HUES64 (cell line): ENCODE data around the gene CALR3.

ENCODE experiments used
- H3K27ac ChIP-seq: 2 replicates; pipeline ENCODE4 v1.7.0; 2013; ENCODE audit warnings: low read depth, low read length, inconsistent platforms
- H3K27me3 ChIP-seq: 2 replicates; pipeline ENCODE4 v1.6.1; 2013; ENCODE audit warnings: mild to moderate bottlenecking, low read length; ENCODE audit not compliant: insufficient read depth
- H3K36me3 ChIP-seq: 2 replicates; pipeline ENCODE4 v1.6.1; 2013; ENCODE audit warnings: mild to moderate bottlenecking, low read length; ENCODE audit not compliant: insufficient read depth
- H3K4me1 ChIP-seq: 2 replicates; pipeline ENCODE4 v1.6.1; 2013; ENCODE audit warnings: mild to moderate bottlenecking, low read length, moderate library complexity; ENCODE audit not compliant: insufficient read depth
- H3K4me3 ChIP-seq: 2 replicates; pipeline ENCODE4 v1.5.1; 2013; ENCODE audit warnings: mild to moderate bottlenecking, low read length, moderate library complexity
- H3K9ac ChIP-seq: 2 replicates; pipeline ENCODE4 v1.6.1; 2013; ENCODE audit warnings: mild to moderate bottlenecking, low read depth, low read length
- H3K9me3 ChIP-seq: 2 replicates; pipeline ENCODE4 v1.6.1; 2013; ENCODE audit warnings: low read depth, low read length; ENCODE audit not compliant: insufficient read depth
- WGBS: fragments of 150-250, 120-280 bp; methylation state at CpG from one replicate; pipeline ENCODE4 v1.1.7; 2013; ENCODE audit warnings: missing lambda C conversion rate; 5-methylcytosine and 5-hydroxymethylcytosine counted together

CALR3 gene

GRCh38 chr19:16463991-16464575 lies 31.9 kb downstream of the CALR3 start:
- Histone ChIP-seq H3K27ac (no peak overlapping the region), H3K4me1 (peaks cover under 1% of the 10 kb centered on the region; the same call in 1 of the 2 replicates), H3K9ac (no peak overlapping the region), H3K27me3 (no peaks in the 10 kb centered on the region), H3K9me3 (no peaks in the 10 kb centered on the region), H3K4me3 (no peak overlapping the region), H3K36me3 (no peaks in the 10 kb centered on the region; the same call in 1 of the 2 replicates)
- whole genome bisulfite sequencing = 86% methylated on average over 12 of the region's 12 CpGs

GRCh38 chr19:16463341-16463990 lies 32.5 kb downstream of the CALR3 start:
- WGBS = 92% methylated on average over 6 of the region's 6 CpGs
- Histone ChIP-seq H3K4me1 (peaks cover 7% of the 10 kb centered on the region), H3K36me3 (no peaks in the 10 kb centered on the region; the same call in 1 of the 2 replicates), H3K27me3 (no peaks in the 10 kb centered on the region), H3K9ac (no peak overlapping the region), H3K27ac (no peak overlapping the region), H3K4me3 (no peak overlapping the region), H3K9me3 (no peaks in the 10 kb centered on the region)

GRCh38 chr19:16462757-16463250 lies 33.2 kb downstream of the CALR3 start:
- Histone ChIP-seq H3K36me3 (no peaks in the 10 kb centered on the region; the same call in 1 of the 2 replicates), H3K9me3 (no peaks in the 10 kb centered on the region), H3K9ac (no peak overlapping the region; the same call in 1 of the 2 replicates), H3K27me3 (no peaks in the 10 kb centered on the region), H3K27ac (no peak overlapping the region), H3K4me1 (peaks cover 14% of the 10 kb centered on the region), H3K4me3 (no peak overlapping the region)
- 86% methylated on average over 6 of the region's 6 CpGs for WGBS

- no peak overlapping the region for H3K9ac ChIP-seq
- H3K4me3 ChIP-seq = no peak overlapping the region
- H3K36me3 ChIP-seq = no peaks in the 10 kb centered on the region; the same call in 1 of the 2 replicates
- 88% methylated on average over 9 of the region's 9 CpGs for WGBS
- no peaks in the 10 kb centered on the region for H3K9me3 ChIP-seq
- H3K4me1 ChIP-seq = peaks cover 24% of the 10 kb centered on the region
- H3K27ac ChIP-seq = no peak overlapping the region
- H3K27me3 ChIP-seq = no peaks in the 10 kb centered on the region
Measured at GRCh38 chr19:16461630-16462051, 34.3 kb downstream of the CALR3 start.

- WGBS = 96% methylated on average over 8 of the region's 8 CpGs
- H3K4me1 ChIP-seq = peaks cover 26% of the 10 kb centered on the region
- no peak overlapping the region for H3K9ac ChIP-seq
- H3K9me3 ChIP-seq = no peaks in the 10 kb centered on the region
- H3K27me3 ChIP-seq = no peaks in the 10 kb centered on the region
- no peaks in the 10 kb centered on the region; the same call in 1 of the 2 replicates for H3K36me3 ChIP-seq
- no peak overlapping the region for H3K27ac ChIP-seq
- H3K4me3 ChIP-seq = no peak overlapping the region
Measured at GRCh38 chr19:16460454-16460853, 35.5 kb downstream of the CALR3 start.

GRCh38 chr19:16459680-16460079 lies 36.3 kb downstream of the CALR3 start:
- Histone ChIP-seq H3K9me3 (no peaks in the 10 kb centered on the region), H3K27ac (no peak overlapping the region), H3K9ac (no peak overlapping the region), H3K27me3 (no peaks in the 10 kb centered on the region), H3K4me3 (no peak overlapping the region), H3K4me1 (peaks cover 26% of the 10 kb centered on the region), H3K36me3 (no peaks in the 10 kb centered on the region)
- WGBS = 90% methylated on average over 3 of the region's 3 CpGs

GRCh38 chr19:16458391-16459341 lies 37.3 kb downstream of the CALR3 start:
- no peaks in the 10 kb centered on the region for H3K9me3 ChIP-seq
- H3K4me3 ChIP-seq = no peak overlapping the region
- WGBS = 87% methylated on average over 25 of the region's 25 CpGs
- H3K36me3 ChIP-seq = no peaks in the 10 kb centered on the region
- H3K4me1 ChIP-seq = peaks cover 35% of the 10 kb centered on the region
- no peak overlapping the region; the same call in 1 of the 2 replicates for H3K9ac ChIP-seq
- H3K27ac ChIP-seq = peak overlapping the region; percentile 58; the same call in 1 of the 2 replicates
- H3K27me3 ChIP-seq = no peaks in the 10 kb centered on the region

- H3K4me3 ChIP-seq = no peak overlapping the region
- peak overlapping the region; percentile 58; the same call in 1 of the 2 replicates for H3K27ac ChIP-seq
- H3K27me3 ChIP-seq = no peaks in the 10 kb centered on the region
- H3K9me3 ChIP-seq = no peaks in the 10 kb centered on the region
- 85% methylated on average over 8 of the region's 8 CpGs for WGBS
- peaks cover 36% of the 10 kb centered on the region for H3K4me1 ChIP-seq
- H3K9ac ChIP-seq = no peak overlapping the region; the same call in 1 of the 2 replicates
- H3K36me3 ChIP-seq = no peaks in the 10 kb centered on the region
Measured at GRCh38 chr19:16457954-16458331, 38.0 kb downstream of the CALR3 start.

GRCh38 chr19:16457195-16457953 lies 38.6 kb downstream of the CALR3 start:
- no peak overlapping the region; the same call in 1 of the 2 replicates for H3K4me3 ChIP-seq
- peaks cover 36% of the 10 kb centered on the region for H3K4me1 ChIP-seq
- 63% methylated on average over 14 of the region's 16 CpGs for WGBS
- H3K9ac ChIP-seq = no peak overlapping the region; the same call in 1 of the 2 replicates
- H3K36me3 ChIP-seq = no peaks in the 10 kb centered on the region
- no peaks in the 10 kb centered on the region for H3K27me3 ChIP-seq
- no peaks in the 10 kb centered on the region for H3K9me3 ChIP-seq
- peak overlapping the region; percentile 58 for H3K27ac ChIP-seq

GRCh38 chr19:16456652-16457194 lies 39.2 kb downstream of the CALR3 start:
- Histone ChIP-seq H3K9me3 (no peaks in the 10 kb centered on the region), H3K4me3 (no peak overlapping the region; the same call in 1 of the 2 replicates), H3K36me3 (no peaks in the 10 kb centered on the region), H3K27ac (peak overlapping the region; percentile 38), H3K27me3 (no peaks in the 10 kb centered on the region), H3K4me1 (peaks cover 36% of the 10 kb centered on the region), H3K9ac (no peak overlapping the region)
- 63% methylated on average over 11 of the region's 11 CpGs for WGBS
